ENCODE data around the gene MRPL27.

DNA sequence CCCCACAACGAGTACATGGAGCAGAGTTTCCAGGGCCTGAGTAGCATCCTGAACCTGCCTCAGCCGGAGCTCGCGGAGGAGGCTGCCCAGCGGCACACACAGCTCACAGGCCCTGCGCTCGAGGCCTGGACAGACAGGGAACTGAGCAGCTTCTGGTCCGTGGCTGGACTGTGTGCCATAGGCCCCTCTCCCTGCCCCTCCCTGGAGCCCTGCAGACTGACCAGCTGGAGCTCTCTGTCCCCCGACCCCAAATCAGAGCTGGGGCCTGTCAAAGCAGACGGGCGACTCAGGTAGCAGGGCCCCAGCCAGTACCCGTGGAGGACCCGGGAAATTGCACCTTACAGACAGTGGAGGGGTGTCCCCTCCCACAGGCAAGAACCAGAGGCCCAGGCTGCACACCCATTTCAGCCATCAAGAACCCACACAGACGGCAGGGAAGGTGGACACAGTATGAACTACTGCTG, 13.0 kb downstream of the MRPL27 start:
- TF ChIP-seq, protein P1, sequence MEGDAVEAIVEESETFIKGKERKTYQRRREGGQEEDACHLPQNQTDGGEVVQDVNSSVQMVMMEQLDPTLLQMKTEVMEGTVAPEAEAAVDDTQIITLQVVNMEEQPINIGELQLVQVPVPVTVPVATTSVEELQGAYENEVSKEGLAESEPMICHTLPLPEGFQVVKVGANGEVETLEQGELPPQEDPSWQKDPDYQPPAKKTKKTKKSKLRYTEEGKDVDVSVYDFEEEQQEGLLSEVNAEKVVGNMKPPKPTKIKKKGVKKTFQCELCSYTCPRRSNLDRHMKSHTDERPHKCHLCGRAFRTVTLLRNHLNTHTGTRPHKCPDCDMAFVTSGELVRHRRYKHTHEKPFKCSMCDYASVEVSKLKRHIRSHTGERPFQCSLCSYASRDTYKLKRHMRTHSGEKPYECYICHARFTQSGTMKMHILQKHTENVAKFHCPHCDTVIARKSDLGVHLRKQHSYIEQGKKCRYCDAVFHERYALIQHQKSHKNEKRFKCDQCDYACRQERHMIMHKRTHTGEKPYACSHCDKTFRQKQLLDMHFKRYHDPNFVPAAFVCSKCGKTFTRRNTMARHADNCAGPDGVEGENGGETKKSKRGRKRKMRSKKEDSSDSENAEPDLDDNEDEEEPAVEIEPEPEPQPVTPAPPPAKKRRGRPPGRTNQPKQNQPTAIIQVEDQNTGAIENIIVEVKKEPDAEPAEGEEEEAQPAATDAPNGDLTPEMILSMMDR (conservative IDR thresholded peaks at IDR 0.05; ENCODE audit: low read length) = no peak
- no peak for TF ChIP-seq EZH2phosphoT487 (IDR thresholded peaks at IDR 0.05; ENCODE audit: borderline replicate concordance)
